CD4-positive, alpha-beta T cell treated with Interleukin-21 for 1 hour (primary cell): ENCODE results near the gene OR4F6.

Source experiments
- DNase-seq: peaks from one replicate; pipeline ENCODE4 v3.0.0-alpha.2; 2020

Gene OR4F6

DNA sequence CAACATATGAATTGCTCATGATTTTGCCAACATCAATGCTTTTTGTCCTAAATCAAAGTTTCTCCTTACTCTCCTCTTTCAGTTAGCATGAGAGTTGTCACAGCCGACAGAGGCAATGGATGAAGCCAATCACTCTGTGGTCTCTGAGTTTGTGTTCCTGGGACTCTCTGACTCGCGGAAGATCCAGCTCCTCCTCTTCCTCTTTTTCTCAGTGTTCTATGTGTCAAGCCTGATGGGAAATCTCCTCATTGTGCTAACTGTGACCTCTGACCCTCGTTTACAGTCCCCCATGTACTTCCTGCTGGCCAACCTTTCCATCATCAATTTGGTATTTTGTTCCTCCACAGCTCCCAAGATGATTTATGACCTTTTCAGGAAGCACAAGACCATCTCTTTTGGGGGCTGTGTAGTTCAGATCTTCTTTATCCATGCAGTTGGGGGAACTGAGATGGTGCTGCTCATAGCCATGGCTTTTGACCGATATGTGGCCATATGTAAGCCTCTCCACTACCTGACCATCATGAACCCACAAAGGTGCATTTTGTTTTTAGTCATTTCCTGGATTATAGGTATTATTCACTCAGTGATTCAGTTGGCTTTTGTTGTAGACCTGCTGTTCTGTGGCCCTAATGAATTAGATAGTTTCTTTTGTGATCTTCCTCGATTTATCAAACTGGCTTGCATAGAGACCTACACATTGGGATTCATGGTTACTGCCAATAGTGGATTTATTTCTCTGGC is 2.5 kb downstream of the OR4F6 start:
- no peak for DNase-seq

DNA sequence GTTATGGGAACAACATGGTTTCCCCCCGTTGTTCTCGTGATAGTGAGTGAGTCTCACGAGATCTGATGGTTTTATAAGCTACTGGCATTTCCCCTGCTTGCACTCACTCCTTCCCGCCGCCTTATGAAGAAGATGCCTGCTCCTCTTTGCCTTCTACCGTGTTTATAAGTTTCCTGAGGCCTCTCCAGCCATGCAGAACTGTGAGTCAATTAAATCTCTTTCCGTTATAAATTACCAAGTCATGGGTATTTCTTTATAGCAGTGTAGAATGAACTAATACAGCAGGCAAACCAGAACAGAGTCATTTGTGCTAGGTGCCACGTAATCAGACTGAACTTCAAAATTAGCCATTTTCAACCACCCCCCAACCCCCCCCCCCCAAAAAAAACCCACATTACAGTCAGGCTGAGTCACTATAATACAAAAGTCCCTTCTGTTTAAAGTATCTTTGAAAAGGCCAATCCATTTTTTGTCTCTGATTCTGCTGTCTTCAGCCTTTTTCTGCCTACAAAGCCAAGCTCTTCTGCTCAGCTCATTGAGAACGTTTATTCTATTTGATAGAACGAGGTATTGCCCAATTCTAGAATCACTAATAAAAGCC is 4.1 kb downstream of the OR4F6 start:
- no peak for DNase-seq

DNA sequence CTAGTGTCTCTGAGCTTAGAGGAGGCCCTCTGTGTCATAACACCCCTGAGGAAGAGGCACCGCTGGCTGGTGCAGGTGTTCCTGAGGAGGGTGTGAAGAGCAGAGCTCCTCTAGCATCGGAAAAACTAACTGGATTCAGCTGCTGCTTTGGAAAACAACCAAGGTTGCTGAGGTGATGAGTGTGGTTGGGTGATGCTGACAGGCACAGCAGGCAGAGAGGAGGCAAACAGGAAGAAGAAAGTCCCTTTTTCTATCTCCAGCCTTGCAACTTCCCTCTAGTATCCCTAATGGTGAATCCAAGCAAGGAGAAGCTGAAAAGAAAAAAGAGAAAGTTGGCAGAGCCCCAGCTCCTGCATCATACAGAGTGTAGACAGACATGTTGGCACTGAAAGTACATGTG is 4.9 kb downstream of the OR4F6 start:
- no peak for DNase-seq

DNA sequence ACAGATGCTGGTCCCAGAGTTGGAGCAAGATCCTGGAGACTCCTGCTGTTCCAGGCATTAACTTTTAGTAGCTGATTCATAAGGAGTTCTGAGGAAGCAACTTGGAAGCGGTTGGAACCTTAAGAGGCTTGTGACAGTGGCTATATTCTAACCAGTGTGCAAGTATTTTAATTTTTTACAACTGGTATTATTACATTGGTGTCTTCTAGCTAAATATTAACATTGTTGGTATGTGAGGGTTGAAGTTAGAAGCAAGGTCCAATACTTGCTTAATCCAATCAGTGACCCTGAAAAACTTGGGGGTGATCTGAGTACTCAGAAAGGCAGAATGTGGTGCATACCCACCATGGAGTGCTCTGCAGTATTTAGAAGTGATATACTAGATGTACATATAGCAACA is 7.1 kb downstream of the OR4F6 start:
- DNase-seq = no peak

DNA sequence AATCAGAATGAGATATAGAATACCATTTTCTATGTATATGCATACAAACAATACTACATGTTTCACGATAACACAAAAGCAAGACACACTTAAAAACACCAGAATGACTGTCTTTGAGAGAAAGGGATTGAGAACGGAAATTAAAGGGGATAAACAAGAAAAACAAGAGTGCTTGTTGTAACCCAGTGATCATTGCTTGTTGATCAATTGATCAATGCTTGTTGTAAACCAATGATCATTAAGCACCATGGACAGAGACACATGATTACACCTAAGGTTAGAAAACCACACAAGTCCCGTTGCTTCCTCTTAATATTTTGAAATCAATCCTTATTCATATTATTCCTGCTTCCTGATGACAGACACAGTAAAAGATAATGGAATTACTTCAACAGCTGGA is 7.6 kb downstream of the OR4F6 start:
- DNase-seq = no peak

DNA sequence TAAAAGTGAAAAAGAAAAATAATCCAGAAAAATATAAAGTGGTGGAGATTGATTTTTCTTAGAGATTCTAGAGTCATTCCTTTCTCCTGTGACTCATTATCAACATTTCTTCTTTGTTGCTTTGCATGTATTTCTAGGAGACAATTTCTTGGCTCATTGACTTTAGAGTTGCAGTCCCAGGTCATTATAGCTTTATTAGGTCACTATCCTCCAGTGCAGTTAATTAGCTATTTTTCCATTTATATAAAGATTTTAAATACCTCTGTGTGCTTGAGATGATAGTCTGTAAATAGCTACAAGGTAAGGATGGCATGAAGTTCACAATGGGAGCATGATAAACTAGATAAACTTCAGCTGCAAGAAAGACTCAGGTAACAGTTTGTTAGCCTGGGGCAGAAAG is 8.6 kb downstream of the OR4F6 start, which contains the start of gene OR4F15:
TSS of gene OR4F15 (plus strand) at position 301 of the 400 bp plus-strand sequence. CDS start 5,985 bp downstream, outside the sequence.
- no peak for DNase-seq

DNA sequence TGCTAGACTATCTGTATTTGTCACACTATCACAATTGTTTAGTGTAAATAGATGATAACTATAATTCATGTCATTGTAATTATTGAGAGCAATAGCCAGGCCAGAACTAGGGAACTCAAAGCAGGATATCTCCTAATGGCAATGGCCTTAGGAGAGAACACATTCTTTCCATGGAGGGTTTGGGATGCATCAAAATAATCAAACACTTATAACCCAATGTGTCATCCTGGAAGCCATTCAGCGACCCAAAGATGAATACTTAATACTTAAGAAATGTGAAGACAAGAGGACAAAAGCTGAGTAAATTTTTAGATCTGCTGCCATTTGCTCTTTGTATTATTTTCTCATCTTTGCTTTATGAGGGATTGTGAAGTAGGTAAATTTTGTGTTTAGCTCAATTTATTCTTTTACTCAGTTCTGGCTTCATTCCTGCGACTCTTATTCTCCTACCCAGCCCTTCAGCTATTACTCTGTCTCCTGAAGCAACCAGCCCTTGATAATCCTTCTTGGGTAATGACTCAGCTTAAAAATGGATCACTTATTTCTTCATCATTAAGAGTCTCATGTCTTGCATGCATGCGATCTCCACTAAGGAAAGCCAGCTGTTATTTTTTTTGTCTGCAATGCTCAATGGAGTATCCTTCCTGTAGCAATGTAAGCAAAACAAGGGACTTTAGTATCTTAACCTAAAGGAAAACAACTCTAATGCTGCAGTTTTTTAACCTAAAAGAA is 10.7 kb downstream of the OR4F6 start:
- no peak for DNase-seq

DNA sequence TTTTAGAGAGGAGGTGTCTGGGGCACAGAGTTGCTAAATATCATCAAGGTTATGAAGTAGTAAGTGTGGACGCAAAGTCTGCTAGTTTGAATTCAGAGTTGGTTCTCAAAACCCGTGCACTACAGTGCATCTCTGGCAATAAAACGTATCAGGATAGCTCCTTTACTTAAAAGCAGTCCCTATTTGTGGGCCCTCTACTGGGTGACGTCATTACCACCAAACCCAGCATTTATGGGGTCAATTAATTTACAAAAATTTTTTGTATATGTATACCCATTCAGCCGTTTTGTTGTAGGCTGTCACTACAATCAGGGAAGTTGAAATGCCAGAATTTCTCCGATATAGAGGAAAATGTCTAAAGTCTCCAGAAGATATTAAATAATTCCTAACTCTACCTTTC is 17.5 kb downstream of the OR4F6 start:
- no peak for DNase-seq

DNA sequence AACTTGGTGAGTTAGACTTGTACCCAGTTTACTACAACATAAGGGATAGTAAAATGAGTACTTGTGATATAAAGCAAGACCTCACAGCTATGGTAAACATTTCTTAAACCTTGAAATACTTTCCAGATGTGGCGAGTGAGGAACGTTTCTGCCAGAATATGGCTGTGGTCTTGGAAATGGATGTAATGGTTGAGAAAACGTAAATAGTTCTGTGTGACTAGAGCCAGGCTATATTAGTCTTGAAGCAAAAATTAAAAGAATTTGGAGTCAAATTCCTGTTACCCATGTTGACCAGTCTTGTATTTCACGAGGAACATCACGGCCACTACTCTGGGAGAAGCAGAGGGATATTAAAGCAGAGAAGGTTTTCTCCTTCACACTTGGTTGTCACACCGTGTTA is 23.9 kb downstream of the OR4F6 start:
- DNase-seq = no peak

DNA sequence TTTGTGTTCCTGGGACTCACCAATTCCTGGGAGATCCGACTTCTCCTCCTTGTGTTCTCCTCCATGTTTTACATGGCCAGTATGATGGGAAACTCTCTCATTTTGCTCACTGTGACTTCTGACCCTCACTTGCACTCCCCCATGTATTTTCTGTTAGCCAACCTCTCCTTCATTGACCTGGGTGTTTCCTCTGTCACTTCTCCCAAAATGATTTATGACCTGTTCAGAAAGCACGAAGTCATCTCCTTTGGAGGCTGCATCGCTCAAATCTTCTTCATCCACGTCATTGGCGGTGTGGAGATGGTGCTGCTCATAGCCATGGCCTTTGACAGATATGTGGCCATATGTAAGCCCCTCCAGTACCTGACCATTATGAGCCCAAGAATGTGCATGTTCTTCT is 25.5 kb downstream of the OR4F6 start:
- no peak for DNase-seq

DNA sequence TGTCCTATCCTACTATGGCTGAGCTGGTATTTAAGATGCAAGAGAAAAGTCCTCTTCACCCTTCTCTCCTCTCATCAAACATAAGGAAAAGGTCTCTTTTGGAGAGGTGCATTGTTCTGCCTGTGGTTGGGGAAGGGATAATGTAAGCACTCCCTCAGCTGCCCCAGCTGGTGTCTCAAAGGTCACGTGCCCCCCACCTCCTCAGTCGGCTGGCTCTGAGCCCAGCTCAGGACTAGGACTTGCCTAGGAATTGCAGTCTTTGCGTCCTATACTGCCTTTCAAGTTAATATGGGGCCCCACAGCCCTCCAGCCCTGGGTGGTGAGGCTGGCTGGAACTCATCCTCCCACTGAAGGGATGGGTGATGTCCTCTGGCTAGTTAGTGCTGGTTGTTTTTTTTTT is 38.3 kb downstream of the OR4F6 start:
- no peak for DNase-seq

DNA sequence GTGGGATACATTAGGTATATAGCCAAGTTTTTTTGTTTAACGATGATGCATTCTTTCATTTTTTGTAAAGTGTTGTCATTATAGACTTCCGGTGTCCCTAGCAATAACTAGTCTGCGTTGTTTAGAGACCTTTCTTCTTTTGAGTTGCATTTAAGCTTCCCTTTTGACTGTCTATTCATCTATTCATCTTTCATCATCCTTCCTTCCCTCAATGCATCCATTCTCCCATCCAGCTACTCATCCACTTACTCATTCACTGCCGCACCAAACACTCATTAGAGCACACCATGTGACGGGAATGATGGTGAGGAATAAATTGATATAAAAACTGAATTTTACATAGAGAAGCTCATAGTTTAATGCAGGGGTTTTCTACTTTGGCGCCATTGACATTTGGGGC is 41.6 kb downstream of the OR4F6 start:
- no peak for DNase-seq

DNA sequence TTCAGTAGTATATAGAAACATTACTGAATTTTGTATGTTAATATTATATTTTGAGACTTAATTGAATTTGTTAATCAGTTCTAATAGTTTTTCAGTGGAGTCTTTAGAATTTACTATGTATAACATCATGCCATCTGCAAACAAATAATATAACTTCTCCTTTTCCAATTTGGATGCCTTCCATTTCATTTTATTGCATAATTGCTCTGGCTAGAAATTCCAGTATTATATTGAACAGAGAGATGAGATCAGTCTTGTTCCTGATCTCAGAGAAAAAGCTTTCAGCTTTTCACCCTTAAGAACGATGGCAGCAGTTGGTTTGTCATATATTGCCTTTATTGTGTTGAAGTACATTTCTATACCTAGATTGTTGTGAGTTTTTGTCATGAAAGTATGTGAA is 49.0 kb downstream of the OR4F6 start:
- no peak for DNase-seq
